HG03060 (cell line): Measurements from ENCODE around the gene WDR5B.
"Not testable (repeated sequence)": the region's sequence is repeated elsewhere in the genome, so short reads cannot be mapped to it uniquely, and the experiment has no call there.

ENCODE experiments used
- ATAC-seq: cut with Tn5 transposase; IDR thresholded peaks from one replicate; pipeline ENCODE4 v1.9.1; 2021; ENCODE audit warnings: low read depth, moderate number of reproducible peaks; ENCODE audit not compliant: unreplicated experiment

Gene WDR5B

GRCh38 chr3:122415762-122416654, at the start of gene WDR5B:
Gene WDR5B, minus strand, starts transcription at chr3:122416062. Its CDS starts 534 bp downstream, at chr3:122415528.
- ATAC-seq: peak; percentile 77

- no peak for ATAC-seq
Observed at GRCh38 chr3:122464659-122465058, 48.8 kb upstream of the WDR5B start.

GRCh38 chr3:122462406-122462805, 46.5 kb upstream of the WDR5B start:
- no peak for ATAC-seq

- no peak for ATAC-seq
Observed at GRCh38 chr3:122461806-122462205, 45.9 kb upstream of the WDR5B start.

- no peak for ATAC-seq
Observed at GRCh38 chr3:122458992-122459391, 43.1 kb upstream of the WDR5B start.

GRCh38 chr3:122457706-122458105, 41.8 kb upstream of the WDR5B start:
- no peak for ATAC-seq

- ATAC-seq: no peak
Observed at GRCh38 chr3:122456074-122456473, 40.2 kb upstream of the WDR5B start.

GRCh38 chr3:122451371-122451770, 35.5 kb upstream of the WDR5B start:
- no peak for ATAC-seq

DNA sequence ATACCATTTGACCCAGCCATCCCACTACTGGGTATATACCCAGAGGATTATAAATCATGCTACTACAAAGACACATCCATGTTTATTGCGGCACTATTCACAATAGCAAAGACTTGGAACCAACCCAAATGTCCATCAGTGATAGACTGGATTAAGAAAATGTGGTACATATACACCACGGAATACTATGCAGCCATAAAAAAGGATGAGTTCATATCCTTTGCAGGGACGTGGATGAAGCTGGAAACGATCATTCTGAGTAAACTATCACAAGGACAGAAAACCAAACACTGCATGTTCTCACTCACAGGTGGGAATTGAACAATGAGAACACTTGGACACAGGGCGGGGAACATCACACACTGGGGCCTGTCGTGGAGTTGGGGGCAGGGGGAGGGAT, 32.4 kb upstream of the WDR5B start:
- ATAC-seq: not testable (repeated sequence)

DNA sequence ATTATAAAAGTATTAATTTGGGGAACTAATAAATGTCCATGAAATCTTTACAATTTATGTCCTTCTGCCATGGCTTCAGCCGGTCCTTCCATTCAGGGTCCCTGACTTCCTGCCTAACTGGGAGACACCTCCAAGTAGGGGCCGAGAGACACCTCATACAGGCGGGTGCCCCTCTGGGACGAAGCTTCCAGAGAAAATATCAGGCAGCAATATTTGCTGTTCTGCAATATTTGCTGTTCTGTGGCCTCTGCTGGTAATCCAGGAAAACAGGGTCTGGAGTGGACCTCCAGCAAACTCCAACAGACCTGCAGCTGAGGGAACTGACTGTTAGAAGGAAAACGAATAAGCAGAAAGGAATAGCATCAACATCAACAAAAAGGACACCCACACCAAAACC, 28.6 kb upstream of the WDR5B start:
- ATAC-seq: not testable (repeated sequence)

- ATAC-seq: not testable (repeated sequence)
Observed at GRCh38 chr3:122443762-122444490, 28.1 kb upstream of the WDR5B start.

GRCh38 chr3:122443090-122443489, 27.2 kb upstream of the WDR5B start:
- ATAC-seq: no peak

DNA sequence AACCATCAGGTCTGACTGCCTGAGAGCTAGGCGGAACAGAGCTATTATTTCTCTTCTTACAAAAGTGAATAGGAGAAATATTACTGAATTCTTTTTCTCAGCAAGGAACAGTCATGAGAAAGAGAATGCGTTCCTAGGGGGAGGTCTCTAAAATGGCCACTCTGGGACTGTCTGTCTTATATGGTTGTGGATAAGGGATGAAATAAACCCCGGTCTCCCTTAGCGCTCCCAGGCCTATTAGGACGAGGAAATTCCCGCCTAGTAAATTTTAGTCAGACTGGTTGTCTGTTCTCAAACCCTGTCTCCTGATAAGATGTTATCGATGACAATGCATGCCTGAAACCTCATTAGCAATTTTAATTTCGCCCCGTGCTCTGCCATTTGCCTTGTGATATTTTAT, 20.1 kb upstream of the WDR5B start:
- no peak for ATAC-seq

DNA sequence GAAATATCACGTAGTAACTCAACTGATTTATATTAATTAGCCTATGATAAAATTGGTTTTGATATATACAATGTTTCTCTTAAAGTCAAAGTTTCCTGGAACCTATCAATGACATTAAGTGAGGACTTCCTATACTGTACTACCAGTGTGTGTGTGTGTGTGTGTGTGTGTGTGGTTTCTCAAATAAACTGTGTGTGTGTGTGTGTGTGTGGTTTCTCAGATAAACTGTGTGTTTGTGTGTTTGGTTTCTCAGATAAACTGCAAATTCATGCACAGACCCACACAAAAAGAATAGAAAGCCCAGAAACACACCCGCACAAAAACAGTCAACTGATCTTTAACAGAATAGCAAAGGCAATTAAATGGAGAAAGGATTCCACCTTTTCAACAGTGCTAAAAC, 14.5 kb upstream of the WDR5B start:
- no peak for ATAC-seq

- no peak for ATAC-seq
Observed at GRCh38 chr3:122427857-122428471, 12.1 kb upstream of the WDR5B start.

GRCh38 chr3:122421836-122422235, 6.0 kb upstream of the WDR5B start:
- no peak for ATAC-seq

GRCh38 chr3:122421101-122421500, 5.2 kb upstream of the WDR5B start:
- ATAC-seq: no peak

DNA sequence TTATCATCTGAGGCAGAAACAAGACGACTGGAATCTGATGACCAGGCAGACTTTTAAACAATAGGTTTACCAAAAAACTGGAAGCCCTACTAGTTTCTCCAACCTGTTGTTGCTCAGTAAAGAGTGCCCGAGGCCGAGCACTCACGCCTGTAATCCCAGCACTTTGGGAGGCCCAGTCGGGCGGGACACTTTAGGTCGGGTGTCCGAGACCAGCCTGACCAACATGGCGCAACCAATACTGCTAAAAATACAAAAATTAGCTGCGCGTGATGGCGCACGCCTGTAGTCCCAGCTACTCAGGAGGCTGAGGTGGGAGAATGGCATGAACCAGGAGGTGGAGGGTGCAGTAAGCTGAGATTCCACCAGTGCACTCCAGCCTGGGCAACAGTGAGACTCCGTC, 1.1 kb upstream of the WDR5B start:
- no peak for ATAC-seq

DNA sequence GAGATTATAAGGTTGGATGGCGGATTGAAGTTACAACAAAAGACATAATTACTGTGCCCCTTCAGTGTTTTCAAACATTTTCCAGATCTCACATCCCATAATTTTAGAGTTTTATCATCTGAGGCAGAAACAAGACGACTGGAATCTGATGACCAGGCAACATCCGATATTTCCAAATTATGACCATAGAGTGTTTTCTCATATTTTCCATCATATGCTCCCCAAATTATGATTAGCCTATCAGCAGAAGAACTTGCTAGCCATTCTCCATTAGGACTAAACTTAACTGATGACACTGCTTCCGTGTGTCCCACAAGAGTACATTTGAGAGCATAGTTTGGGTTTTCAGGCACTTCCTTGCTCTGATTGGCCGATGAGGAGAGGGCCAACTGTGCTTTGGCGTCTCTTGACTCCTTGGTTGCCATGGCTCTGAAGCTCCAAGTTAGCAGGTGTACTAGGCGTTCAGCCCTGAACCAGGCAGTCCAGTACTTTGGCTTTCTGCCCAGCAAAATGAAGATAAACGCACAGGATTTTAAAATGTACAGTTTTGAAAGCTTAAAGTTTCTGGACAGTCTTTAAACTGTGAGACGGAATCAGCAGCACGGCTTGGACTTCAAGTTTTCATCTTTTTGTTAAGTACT, 638 bp downstream of the WDR5B start:
- no peak for ATAC-seq

- ATAC-seq: no peak
Observed at GRCh38 chr3:122414391-122414790, 1.5 kb downstream of the WDR5B start.

GRCh38 chr3:122410639-122411038, 5.2 kb downstream of the WDR5B start:
- no peak for ATAC-seq
